ENCODE measurements around the gene MXRA5. TPM values are rescaled to one million over a fixed set of nuclear protein-coding genes. Genes with fewer than 3 reads are reported as not detected.

MXRA5 gene
- total RNA-seq, 1 experiment from 2014 or later, result 2.8 TPM

DNA sequence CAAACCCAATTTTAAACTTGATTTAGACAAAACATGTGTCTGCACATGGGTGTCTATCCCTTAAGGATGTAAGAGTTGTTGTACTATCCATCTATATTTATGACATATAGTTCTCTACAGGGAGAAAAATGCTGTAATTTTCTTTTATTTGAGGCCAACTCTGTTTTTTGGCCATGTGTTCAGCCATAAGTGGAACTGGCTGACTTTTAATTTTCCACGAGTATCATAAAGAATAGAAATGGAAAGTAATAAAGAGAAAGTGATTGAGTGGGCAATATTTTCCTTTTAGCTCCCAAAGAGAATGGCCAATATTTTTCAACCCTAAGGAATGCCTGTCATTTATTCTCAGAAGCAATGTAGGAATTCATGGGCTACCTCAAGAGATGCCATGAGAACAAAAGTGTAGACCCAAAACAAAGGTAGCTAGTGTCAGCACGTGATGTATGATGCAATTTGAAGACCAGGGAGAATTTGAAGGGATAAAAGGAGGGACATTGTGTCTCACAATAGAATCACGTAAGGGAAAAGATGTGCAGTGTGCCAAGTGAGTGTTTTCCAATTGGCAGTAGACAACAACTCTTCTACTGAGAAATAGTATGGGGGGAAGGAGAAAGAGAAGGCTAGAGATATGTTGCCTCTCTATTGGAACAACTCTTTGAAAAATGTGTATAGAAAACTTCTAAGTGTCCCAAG is 27.8 kb upstream of the MXRA5 start (continued):
- TF ChIP-seq, protein P1, sequence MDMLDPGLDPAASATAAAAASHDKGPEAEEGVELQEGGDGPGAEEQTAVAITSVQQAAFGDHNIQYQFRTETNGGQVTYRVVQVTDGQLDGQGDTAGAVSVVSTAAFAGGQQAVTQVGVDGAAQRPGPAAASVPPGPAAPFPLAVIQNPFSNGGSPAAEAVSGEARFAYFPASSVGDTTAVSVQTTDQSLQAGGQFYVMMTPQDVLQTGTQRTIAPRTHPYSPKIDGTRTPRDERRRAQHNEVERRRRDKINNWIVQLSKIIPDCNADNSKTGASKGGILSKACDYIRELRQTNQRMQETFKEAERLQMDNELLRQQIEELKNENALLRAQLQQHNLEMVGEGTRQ (CRISPR knock-in tag; IDR thresholded peaks at IDR 0.05), result no peak
- TF ChIP-seq PRRX2 (CRISPR knock-in tag; IDR thresholded peaks at IDR 0.05) (no peak), ZNF671 (CRISPR knock-in tag; IDR thresholded peaks at IDR 0.05) (no peak), ZNF416 (CRISPR knock-in tag; IDR thresholded peaks at IDR 0.05) (no peak), NR1H2 (CRISPR knock-in tag; IDR thresholded peaks at IDR 0.05) (no peak), GABPB1 (CRISPR knock-in tag; IDR thresholded peaks at IDR 0.05) (no peak), TCF7 (CRISPR knock-in tag; IDR thresholded peaks at IDR 0.05; ENCODE audit: low read depth) (no peak)
- TF ChIP-seq, protein P2, sequence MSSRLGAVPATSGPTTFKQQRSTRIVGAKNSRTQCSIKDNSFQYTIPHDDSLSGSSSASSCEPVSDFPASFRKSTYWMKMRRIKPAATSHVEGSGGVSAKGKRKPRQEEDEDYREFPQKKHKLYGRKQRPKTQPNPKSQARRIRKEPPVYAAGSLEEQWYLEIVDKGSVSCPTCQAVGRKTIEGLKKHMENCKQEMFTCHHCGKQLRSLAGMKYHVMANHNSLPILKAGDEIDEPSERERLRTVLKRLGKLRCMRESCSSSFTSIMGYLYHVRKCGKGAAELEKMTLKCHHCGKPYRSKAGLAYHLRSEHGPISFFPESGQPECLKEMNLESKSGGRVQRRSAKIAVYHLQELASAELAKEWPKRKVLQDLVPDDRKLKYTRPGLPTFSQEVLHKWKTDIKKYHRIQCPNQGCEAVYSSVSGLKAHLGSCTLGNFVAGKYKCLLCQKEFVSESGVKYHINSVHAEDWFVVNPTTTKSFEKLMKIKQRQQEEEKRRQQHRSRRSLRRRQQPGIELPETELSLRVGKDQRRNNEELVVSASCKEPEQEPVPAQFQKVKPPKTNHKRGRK (CRISPR knock-in tag; IDR thresholded peaks at IDR 0.05; ENCODE audit: borderline replicate concordance), result no peak

DNA sequence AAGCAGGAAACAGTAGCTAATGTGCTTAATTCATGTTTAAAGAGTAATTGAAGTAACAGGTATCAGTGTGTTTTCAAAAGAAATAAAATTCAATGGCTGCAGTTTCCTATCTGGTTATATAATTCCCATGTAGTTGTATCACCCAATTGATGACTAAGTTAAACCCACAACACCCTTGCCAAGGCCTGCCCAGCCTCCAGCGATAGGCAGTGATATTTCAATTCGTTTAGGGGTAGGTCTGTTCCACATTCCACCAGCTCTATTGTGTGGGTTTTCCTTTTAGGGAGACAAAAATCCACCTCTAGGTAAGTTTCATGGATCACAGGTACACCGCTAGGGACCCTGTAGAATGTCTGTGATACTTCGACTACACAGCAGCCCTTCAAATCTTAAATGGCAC is 24.7 kb upstream of the MXRA5 start:
- ChIA-PET CTCF (no interaction called here), POLR2A (no interaction called here)
- ATAC-seq, result no peak
- Mint-ChIP-seq H3K4me1 (no peaks in the 10 kb centered on the region), H3K9me3 (peaks cover 23% of the 10 kb centered on the region), H3K4me3 (no peak overlapping the region), H3K27ac (no peak overlapping the region), H3K36me3 (no peaks in the 10 kb centered on the region), H3K27me3 (ENCODE audit: low read depth) (no peaks in the 10 kb centered on the region)
- DNase-seq (ENCODE audit: low spot score), result no peak
- TF ChIP-seq ETV6 (CRISPR knock-in tag; IDR thresholded peaks at IDR 0.05), result no peak
- no peak for TF ChIP-seq SP1 (CRISPR knock-in tag; conservative IDR thresholded peaks at IDR 0.05)

DNA sequence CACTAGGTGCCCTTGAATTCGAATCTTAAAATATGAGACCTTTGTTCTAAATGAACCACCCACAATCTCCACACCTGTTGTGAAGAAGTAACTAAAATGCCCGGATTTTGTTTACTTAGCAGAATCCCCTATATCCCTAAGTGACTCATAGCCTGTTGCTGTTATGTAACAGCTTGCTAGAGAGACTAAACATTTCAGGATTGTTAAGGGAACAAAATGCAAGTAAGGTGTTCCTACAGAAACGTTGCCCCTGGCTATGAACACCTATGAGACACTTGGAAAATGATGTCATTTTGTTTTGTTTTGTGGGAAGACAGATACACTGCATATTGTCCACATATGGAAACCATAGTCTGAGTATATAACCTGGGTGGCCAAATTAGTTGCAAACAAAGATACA is 24.2 kb upstream of the MXRA5 start:
- no peak overlapping the region for H3K4me3 Mint-ChIP-seq
- H3K27me3 Mint-ChIP-seq (ENCODE audit: low read depth), result no peaks in the 10 kb centered on the region
- H3K27ac Mint-ChIP-seq, result no peak overlapping the region
- CTCF ChIA-PET, result no interaction called here
- POLR2A ChIA-PET, result no interaction called here
- ATAC-seq (no peak), DNase-seq (ENCODE audit: low spot score) (no peak)
- H3K9me3 Mint-ChIP-seq, result peaks cover 23% of the 10 kb centered on the region
- H3K36me3 Mint-ChIP-seq, result no peaks in the 10 kb centered on the region
- H3K4me1 Mint-ChIP-seq, result no peaks in the 10 kb centered on the region
- TF ChIP-seq, protein P3, sequence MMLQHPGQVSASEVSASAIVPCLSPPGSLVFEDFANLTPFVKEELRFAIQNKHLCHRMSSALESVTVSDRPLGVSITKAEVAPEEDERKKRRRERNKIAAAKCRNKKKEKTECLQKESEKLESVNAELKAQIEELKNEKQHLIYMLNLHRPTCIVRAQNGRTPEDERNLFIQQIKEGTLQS (CRISPR knock-in tag; conservative IDR thresholded peaks at IDR 0.05), result no peak
- TF ChIP-seq ZBTB21 (CRISPR knock-in tag; IDR thresholded peaks at IDR 0.05; ENCODE audit: borderline replicate concordance) (no peak), FOXK1 (CRISPR knock-in tag; IDR thresholded peaks at IDR 0.05) (no peak), TCF7 (CRISPR knock-in tag; IDR thresholded peaks at IDR 0.05; ENCODE audit: low read depth) (no peak), NFE2L1 (CRISPR knock-in tag; IDR thresholded peaks at IDR 0.05) (no peak), ZNF396 (CRISPR knock-in tag; IDR thresholded peaks at IDR 0.05; ENCODE audit: borderline replicate concordance) (no peak), ZNF232 (CRISPR knock-in tag; IDR thresholded peaks at IDR 0.05) (no peak), ATF1 (CRISPR knock-in tag; IDR thresholded peaks at IDR 0.05) (no peak), GTF2I (CRISPR knock-in tag; conservative IDR thresholded peaks at IDR 0.05) (no peak), NR2C2 (CRISPR knock-in tag; IDR thresholded peaks at IDR 0.05) (no peak), ZNF219 (CRISPR knock-in tag; IDR thresholded peaks at IDR 0.05; ENCODE audit: borderline replicate concordance) (no peak), FOXJ3 (CRISPR knock-in tag; IDR thresholded peaks at IDR 0.05; ENCODE audit: borderline replicate concordance) (no peak), ESRRA (CRISPR knock-in tag; IDR thresholded peaks at IDR 0.05; ENCODE audit: borderline replicate concordance) (no peak), NFATC4 (CRISPR knock-in tag; IDR thresholded peaks at IDR 0.05) (no peak)
- TF ChIP-seq, protein P4, sequence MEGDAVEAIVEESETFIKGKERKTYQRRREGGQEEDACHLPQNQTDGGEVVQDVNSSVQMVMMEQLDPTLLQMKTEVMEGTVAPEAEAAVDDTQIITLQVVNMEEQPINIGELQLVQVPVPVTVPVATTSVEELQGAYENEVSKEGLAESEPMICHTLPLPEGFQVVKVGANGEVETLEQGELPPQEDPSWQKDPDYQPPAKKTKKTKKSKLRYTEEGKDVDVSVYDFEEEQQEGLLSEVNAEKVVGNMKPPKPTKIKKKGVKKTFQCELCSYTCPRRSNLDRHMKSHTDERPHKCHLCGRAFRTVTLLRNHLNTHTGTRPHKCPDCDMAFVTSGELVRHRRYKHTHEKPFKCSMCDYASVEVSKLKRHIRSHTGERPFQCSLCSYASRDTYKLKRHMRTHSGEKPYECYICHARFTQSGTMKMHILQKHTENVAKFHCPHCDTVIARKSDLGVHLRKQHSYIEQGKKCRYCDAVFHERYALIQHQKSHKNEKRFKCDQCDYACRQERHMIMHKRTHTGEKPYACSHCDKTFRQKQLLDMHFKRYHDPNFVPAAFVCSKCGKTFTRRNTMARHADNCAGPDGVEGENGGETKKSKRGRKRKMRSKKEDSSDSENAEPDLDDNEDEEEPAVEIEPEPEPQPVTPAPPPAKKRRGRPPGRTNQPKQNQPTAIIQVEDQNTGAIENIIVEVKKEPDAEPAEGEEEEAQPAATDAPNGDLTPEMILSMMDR (IDR thresholded peaks at IDR 0.05), result no peak
- TF ChIP-seq, protein P5, sequence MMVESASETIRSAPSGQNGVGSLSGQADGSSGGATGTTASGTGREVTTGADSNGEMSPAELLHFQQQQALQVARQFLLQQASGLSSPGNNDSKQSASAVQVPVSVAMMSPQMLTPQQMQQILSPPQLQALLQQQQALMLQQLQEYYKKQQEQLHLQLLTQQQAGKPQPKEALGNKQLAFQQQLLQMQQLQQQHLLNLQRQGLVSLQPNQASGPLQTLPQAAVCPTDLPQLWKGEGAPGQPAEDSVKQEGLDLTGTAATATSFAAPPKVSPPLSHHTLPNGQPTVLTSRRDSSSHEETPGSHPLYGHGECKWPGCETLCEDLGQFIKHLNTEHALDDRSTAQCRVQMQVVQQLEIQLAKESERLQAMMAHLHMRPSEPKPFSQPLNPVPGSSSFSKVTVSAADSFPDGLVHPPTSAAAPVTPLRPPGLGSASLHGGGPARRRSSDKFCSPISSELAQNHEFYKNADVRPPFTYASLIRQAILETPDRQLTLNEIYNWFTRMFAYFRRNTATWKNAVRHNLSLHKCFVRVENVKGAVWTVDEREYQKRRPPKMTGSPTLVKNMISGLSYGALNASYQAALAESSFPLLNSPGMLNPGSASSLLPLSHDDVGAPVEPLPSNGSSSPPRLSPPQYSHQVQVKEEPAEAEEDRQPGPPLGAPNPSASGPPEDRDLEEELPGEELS (CRISPR knock-in tag; IDR thresholded peaks at IDR 0.05), result no peak
- TF ChIP-seq, protein P6, sequence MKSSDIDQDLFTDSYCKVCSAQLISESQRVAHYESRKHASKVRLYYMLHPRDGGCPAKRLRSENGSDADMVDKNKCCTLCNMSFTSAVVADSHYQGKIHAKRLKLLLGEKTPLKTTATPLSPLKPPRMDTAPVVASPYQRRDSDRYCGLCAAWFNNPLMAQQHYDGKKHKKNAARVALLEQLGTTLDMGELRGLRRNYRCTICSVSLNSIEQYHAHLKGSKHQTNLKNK (CRISPR knock-in tag; IDR thresholded peaks at IDR 0.05), result no peak
- TF ChIP-seq, protein P7, sequence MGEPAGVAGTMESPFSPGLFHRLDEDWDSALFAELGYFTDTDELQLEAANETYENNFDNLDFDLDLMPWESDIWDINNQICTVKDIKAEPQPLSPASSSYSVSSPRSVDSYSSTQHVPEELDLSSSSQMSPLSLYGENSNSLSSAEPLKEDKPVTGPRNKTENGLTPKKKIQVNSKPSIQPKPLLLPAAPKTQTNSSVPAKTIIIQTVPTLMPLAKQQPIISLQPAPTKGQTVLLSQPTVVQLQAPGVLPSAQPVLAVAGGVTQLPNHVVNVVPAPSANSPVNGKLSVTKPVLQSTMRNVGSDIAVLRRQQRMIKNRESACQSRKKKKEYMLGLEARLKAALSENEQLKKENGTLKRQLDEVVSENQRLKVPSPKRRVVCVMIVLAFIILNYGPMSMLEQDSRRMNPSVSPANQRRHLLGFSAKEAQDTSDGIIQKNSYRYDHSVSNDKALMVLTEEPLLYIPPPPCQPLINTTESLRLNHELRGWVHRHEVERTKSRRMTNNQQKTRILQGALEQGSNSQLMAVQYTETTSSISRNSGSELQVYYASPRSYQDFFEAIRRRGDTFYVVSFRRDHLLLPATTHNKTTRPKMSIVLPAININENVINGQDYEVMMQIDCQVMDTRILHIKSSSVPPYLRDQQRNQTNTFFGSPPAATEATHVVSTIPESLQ (CRISPR knock-in tag; IDR thresholded peaks at IDR 0.05), result no peak

Data from WTC11 (cell line).